ENCODE measurements around the gene PHF13.

Gene PHF13

DNA sequence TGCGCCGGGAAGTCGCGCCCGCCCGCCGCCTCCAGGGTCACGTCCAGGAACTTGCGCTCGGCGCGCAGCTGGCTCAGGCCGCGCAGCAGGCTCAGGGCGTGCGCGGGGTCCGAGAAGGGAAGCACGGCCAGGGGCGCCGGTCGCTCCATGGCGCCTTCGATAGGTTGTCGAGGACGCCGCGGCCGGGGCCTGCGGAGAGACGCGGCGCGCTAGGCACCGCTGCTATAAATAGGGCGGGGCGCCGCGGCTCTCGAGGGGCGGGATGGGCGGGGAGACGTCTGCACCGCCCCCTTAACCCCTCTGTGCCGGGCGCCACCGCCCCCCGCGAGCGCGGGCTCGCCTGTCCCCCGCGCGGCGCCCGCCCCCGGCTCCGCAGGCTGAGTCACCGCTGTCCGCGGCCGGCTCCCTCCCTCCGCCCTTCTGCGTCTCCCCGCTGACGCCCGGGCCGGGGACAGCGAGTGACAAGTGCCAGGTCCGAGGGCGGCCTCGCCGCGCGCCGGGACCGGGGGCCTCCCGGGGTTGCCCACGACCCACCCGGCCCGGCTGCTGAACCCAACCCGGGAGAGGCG, 10.8 kb upstream of the PHF13 start, which contains the start of gene KLHL21:
Gene KLHL21, minus strand, starts transcription at position 201 of the 569 bp plus-strand sequence. Its CDS starts 52 bp downstream, at position 149.
- DNase-seq, result peak; percentile 93

- peak; percentile 69 for DNase-seq
Observed at GRCh38 chr1:6603238-6603914, 10.2 kb upstream of the PHF13 start.

DNA sequence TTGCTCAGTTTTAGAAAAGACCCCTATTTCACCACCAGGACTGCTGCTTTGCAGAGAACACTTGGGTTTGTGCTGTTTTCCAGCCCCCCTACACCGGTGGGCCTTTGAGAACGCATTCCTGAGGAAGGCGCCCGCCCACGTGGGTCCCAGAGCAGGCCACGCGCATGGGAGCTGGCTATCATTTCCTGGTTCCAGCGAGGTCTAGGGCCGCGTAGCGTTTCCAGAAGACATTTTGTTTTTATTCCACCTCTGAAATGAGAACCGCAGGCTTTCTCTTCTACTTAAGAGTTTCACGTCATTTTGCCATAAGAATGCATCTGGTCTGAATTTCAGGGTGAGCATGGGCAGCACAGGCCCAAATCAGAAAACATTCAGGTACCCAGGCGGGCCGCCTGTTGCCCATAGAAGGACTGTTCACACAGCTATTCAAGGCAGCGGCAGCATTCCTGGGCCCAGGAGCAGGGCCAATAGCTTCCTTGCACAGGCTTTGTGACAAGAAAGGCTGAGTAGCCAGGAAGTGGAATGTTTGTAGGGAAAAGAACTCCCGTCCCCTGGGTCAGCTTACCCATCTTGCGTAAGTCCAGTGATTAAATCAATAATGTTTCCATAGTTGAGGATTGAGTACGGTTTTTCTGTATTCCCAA, 9.5 kb upstream of the PHF13 start:
- peak; percentile 47 for DNase-seq

DNA sequence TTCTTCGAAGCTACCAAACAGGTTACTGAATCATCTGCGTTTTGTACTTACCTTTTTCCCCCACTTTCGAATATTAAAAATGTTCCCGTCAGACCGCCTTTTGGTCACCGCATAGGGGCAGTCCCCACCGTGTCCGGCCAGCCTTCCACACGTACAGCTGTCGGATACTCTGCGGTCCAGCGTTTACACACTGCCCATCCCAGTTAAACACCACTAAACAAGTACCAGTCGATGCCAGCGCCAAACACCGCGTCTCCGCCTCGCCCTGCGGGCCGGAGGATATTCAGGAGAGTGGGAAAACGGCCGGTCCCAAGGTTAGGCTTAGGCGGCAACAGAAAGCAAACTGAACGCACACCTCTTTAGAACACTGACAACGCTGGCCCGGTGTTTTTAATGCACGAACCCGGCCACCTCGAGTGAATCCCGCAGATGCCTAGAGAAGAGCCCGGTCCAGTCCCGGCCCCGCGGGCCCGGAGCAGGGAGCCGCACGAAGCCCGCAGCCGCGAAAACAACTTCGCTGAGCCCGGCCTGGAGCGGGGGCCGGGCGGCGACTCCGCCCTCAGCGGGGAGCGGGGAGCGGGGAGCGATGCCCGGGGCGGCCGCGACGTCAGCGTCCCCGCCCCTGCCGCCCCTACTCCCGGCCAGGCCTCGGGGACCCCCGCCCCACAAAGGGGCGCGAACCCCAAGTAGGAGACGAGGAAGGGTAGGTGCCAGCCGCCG, 730 bp upstream of the PHF13 start:
- DNase-seq, result no peak

GRCh38 chr1:6614019-6614928, 743 bp downstream of the PHF13 start:
- peak; percentile 69 for DNase-seq

DNA sequence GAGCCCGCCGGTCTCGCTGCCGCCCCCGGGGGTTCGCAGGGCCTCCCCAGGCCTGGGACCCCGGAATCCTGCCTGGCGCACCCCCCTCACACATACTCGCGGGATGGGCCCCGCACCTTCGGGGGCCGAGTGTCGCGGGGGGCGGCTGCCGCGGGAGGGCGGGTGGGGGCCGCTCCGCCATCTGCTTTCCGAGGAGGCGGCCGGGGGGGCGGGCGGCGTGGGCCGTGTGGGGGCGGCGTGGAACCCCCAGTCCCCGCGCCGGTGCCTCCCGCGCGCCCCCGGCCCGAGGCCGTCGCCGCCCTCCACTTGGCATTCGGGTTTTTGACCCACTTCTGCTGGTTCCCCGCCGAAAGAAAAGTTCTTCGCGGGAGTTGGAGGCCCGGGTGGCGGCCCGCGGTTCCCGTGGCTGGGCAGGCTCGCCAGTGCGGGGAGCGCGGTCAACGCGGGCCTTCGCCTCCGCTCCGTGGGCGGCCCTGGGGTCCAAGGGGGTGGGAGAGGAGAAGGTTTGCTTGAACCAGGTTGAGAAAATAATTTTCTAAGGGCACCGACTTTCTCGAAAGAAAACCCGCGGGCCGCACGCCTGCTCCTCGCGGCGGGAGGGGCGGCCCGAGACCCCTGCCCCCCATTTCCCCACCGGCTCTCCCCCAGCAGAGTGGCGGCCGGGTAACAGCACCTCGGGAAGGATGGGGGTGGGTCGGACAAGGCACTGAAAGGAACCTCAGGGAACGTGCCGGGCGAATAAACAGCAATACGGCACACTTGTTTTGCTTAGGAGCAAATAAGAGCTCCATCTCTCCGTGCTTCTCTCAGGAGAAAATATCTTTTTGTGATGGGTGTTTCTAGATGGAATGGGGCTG, 1.6 kb downstream of the PHF13 start:
- DNase-seq, result no peak

GRCh38 chr1:6619045-6619444, 5.5 kb downstream of the PHF13 start:
- no peak for DNase-seq

DNA sequence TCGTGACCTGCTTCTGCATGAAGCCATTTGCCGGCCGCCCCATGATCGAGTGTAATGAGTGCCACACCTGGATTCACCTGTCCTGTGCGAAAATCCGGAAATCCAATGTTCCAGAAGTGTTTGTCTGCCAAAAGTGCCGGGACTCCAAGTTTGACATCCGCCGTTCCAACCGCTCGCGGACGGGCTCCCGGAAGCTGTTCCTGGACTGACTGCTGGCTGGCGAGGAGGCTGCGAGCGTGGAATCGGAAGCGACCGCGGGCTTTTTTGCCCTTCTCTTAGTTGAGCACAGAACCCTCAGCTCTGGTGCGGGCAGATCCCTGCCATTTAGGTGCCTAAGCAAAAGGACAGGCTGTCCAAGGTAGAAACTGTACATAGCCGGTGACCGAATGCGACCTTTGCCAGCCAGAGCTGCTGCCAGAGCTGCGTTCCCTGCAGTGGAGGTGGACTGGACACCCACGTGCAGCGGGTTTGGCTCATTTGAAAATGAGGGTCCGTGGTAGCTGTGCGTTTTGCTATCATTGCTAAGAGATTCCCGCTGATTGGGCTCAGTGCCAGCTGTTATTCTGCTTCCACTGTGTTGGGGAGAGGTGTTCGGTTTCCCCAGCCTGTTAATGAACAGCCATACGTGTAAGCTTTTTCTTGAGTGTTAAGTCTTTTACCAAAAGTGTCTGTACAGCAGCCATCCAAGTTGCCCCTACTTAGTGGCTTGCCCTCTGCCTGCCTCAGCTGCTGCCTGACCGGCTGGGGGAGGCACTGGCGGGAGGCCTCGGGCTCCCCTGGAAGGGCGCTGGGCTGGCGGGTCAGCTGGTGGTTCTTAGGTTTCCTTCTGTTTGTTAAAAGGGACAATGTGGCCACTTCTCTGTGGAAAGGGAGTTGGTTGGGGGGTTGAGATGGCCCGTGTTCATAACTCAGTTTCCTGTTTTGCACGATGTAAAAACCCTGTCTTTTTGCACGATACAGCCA, 8.2 kb downstream of the PHF13 start:
- no peak for DNase-seq

DNA sequence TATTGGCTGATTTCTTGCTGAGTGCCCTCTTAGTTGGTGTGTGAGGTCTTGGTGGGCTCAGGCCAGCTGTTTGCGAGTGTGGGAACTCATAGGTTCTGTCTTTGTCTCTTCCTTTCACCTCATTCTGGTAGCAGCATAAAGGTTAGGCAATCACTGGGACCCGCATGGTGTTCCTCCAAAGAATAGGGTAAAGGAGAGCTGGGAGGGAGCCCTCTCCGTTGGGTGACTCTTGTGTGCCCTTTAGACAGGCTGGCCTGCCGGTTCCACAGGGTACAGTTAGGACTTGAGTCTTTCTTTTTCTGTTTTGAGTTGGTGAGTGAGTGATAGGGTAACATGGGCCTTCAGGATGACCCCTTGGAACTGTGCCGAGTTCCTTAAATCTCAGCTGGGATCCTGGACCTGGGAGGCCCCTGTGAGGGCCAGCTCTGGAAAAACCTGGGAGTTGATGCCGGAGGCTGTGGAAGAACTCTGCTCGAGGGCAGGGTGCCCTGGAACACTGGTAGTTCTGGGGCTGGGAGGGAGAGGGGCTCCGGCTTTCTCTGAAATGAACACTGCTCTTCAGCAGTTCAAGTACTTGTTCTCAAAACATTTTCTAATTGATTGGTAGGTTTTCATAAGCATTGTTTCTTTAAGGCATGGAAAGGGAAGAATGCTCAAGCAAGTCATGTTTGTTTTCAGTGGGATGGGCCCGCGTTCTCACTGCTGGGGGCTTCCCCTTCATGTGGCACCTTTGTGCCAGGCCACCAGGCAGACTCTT, 9.0 kb downstream of the PHF13 start:
- no peak for DNase-seq

- no peak for DNase-seq
Observed at GRCh38 chr1:6623269-6623965, 9.9 kb downstream of the PHF13 start.

DNA sequence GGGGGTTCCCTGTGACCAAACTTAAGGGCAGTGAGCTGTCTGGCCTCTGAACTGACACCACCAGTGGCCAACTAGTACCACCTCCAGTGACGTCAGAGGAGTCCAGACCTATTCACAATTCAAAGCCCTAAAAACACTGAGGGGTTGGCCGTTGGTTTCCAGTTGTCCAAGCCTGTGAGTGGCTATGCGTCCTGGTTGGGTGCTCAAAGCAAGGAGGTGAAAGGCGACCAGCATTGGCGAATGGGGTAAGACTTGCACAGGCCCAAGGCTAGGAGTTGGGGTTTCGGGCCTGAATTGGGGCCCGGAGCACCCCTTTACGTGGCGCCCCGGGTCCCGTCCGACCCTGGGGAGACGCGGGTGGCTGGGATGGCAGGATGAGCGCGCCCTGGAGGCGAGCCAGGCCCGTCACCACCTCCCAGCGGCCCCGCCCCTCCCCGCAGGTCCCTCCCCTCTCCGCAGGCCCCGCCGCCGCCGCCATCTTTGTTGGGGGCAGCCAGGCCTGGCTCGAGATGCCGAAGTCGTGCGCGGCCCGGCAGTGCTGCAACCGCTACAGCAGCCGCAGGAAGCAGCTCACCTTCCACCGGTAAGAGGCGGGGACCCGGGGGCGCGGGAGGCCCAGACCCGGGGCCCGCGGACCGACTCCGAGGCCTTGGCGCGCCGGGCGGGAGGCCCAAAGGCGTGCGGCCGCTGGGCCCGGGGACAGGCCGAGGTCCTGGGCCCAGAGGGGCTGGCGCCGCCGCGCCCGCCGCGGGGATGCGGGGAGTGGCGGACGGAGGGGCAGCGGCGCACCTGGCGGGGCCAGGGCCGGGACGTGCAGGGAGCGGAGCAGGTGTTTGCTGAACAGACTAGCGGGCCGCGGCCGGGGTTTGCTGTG, 11.4 kb downstream of the PHF13 start, which contains the start of gene THAP3:
Gene THAP3, plus strand, starts transcription at position 159 of the 874 bp plus-strand sequence. Its CDS starts 351 bp downstream, at position 510.
- DNase-seq, result peak; percentile 92

DNA sequence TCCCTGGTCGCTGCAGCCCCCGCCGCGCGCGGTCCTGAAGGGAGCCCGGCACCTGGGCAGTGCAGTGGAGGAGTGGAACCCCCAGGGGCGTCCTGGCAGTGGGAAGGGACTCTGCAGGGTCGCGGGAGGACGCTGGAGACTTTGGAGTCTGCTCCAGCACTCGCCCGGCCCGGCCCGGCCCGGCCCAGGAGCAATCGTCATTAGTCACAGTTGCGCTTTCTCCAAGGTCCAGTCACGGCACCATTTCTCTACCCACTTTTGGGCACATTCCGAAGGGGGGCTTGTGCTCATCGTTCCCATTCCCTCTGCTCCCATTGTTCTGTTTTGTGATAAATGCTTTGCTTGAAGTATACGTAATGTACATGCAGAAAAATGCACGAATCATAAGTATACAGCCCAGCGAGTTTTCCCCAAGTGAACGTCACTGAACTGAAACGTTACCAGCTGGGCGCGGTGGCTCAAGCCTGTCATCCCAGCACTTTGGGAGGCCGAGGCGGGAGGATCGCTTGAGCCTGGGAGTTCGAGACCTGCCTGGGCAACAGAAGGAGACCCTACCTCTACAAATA, 12.1 kb downstream of the PHF13 start:
- peak; percentile 27 for DNase-seq

- no peak for DNase-seq
Observed at GRCh38 chr1:6627031-6627430, 13.5 kb downstream of the PHF13 start.

DNA sequence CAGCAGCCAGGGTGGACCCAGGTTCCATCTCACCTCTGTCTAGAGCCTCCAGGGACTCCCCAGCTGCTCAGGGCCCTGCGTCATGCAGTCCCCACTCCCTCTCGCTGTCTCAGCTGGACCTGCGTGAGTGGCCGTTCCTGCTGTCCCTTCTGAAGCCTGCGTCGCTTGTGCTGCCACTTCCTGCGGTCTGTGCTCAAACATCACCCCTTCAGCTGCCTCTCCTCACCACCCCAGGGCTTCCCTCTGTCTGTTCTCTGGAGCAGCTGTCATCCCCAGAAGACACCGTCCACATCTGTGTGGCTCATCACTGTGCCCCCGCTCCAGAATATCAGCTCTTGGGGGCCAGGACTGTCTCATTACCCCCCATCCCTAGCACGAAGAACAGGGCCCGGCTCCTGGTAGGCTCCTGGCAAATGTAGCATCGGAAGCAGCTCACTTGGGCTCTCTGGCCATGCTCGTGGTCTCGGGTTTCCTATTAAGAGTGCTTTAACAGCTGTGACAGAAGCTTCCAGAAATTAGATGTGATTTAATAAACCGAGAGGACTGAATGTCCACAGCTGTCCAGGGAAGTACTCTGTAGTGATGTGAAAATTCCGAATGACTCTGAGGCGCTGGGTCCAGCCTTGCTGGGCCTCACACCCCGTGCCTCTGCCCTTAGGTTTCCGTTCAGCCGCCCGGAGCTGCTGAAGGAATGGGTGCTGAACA, 14.5 kb downstream of the PHF13 start:
- DNase-seq, result no peak

DNA sequence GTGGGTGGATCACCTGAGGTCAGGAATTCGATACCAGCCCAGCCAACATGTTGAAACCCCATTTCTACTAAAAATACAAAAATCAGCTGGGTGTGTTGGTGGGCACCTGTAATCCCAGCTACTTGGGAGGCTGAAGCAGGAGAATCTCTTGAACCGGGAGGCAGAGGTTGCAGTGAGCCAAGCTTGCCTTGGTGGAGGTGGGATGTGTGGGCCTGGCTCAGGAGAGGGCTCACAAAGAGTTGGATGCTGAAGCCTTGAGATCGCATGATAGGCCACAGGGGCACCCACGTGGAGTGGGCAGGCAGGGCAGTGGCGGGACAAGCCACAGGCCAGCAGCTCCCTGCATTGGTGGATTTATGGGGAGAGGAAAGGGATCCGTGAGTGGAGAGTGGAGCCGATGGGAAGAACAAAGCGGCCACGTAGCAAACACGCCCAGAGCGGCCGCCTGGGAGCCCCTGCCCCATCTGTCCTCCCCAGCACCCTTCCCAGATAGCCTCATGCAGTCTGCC, 15.5 kb downstream of the PHF13 start:
- DNase-seq, result no peak

DNA sequence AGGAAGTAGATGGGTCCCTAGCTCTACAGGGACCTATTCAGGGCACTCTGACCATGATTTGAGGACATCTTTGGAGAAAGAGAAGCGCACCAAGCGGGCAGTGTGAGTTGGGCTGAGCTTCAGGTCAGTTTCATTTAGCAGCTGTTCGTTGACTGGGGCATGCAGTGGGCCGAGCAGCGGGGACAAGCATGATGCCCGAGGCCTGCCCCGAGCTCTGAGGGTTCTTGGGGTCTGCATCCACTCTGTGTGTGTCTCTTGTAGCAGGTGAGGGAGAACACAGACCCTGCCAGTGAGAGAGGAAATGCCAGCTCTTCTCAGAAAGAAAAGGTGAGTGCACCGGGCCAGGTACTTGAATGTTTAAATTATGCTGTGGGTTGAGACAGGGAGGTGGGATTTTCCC, 16.5 kb downstream of the PHF13 start:
- DNase-seq, result no peak

Data from stimulated activated CD4-positive, alpha-beta T cell treated with anti-CD3 and anti-CD28 coated beads, Interleukin-15, amount 100 ng/mL, for 24 hours (primary cell).